Endothelial cell of umbilical vein (primary cell): ENCODE results near the gene TMEM61. TPM values are rescaled to one million over a fixed set of nuclear protein-coding genes. Genes with fewer than 3 reads are reported as not detected.

ENCODE experiments used
- BruUV-seq: library from RNA; stranded (reverse); fragments of 400-500 nt; replicated peaks from 2 replicates; lab custom pipeline; 2021; lab: Mats Ljungman, UMichigan
- CTCF ChIA-PET: fragments of 300-600, 350-600 bp; sonication (Branson Sonifier 250); formaldehyde crosslinking; loops from one replicate; lab custom pipeline; 2021; ENCODE audit warnings: antibody characterized with exemption, inconsistent platforms; lab: Charles Lee
- POLR2A ChIA-PET: fragments of 300-600, 350-600 bp; sonication (Branson Sonifier 250); formaldehyde crosslinking; loops from one replicate; lab custom pipeline; 2021; ENCODE audit warnings: antibody characterized with exemption, inconsistent platforms; lab: Charles Lee
- DNase-seq: peaks from one replicate; pipeline ENCODE4 v3.0.0-alpha.2; 2011; ENCODE audit warnings: low read depth, low spot score
- FAIRE-seq: peaks from 2 replicates; lab custom pipeline; 2011; peaks lifted over from hg19 to GRCh38; lab: Jason Lieb, UNC
- H2AFZ ChIP-seq: 2 replicates; pipeline ENCODE4 v1.6.0; 2012; ENCODE audit warnings: low read depth, low read length, control low read depth, inconsistent platforms
- H3K27ac ChIP-seq: 2 replicates; pipeline ENCODE4 v1.5.1; 2011; ENCODE audit warnings: low read depth, mild to moderate bottlenecking, control low read depth, low read length, moderate library complexity; ENCODE audit not compliant: insufficient read depth
- H3K27me3 ChIP-seq, 2 experiments: 2 replicates each; pipeline versions ENCODE4 v1.6.0 to v1.6.1; 2011; ENCODE audit warnings: low read length in 2 of 2, mixed read lengths in 1 of 2; ENCODE audit not compliant: control insufficient read depth in 2 of 2, insufficient read depth in 2 of 2
- H3K36me3 ChIP-seq, 2 experiments: 2 replicates in 1 of 2; 3 replicates in 1 of 2; pipeline ENCODE4 v1.5.1; 2011; ENCODE audit warnings: low read length in 2 of 2, mild to moderate bottlenecking in 1 of 2, moderate library complexity in 1 of 2; ENCODE audit not compliant: control insufficient read depth in 2 of 2, insufficient read depth in 2 of 2; ENCODE audit errors: extremely low read depth in 1 of 2
- H3K4me1 ChIP-seq: 3 replicates; pipeline ENCODE4 v1.5.1; 2011; ENCODE audit warnings: mild to moderate bottlenecking, low read length; ENCODE audit not compliant: control insufficient read depth, insufficient read depth; ENCODE audit errors: extremely low read depth
- H3K4me2 ChIP-seq: 2 replicates; pipeline ENCODE4 v1.6.1; 2011; ENCODE audit warnings: low read length, control low read depth, mixed read lengths; ENCODE audit not compliant: insufficient read depth
- H3K4me3 ChIP-seq, 3 experiments: fragments of 200-600 bp in 1 of 3; sonication (generic), shearing (Covaris generic) in 1 of 3; replicated peaks in 1 of 3; 2 replicates each; pipeline ENCODE4 v1.5.1; 2011 to 2016; ENCODE audit warnings: control low read depth in 3 of 3, low read length in 3 of 3, mild to moderate bottlenecking in 2 of 3, inconsistent platforms in 1 of 3, low read depth in 1 of 3, moderate library complexity in 1 of 3; ENCODE audit not compliant: insufficient read depth in 1 of 3
- H3K79me2 ChIP-seq: 2 replicates; pipeline ENCODE4 v1.6.0; 2012; ENCODE audit warnings: low read length, inconsistent platforms; ENCODE audit not compliant: control insufficient read depth, insufficient read depth
- H3K9ac ChIP-seq: replicated peaks from 2 replicates; pipeline ENCODE3; 2011; ENCODE audit warnings: low read length, control low read depth; ENCODE audit not compliant: insufficient read depth; ENCODE audit errors: extremely low read depth
- H3K9me1 ChIP-seq: replicated peaks from 3 replicates; pipeline ENCODE4 v1.6.0; 2011; ENCODE audit warnings: mild to moderate bottlenecking, low read length; ENCODE audit not compliant: control insufficient read depth, insufficient read depth; ENCODE audit errors: extremely low read depth
- H3K9me3 ChIP-seq: replicated peaks from 2 replicates; pipeline ENCODE4 v1.5.1; 2012; ENCODE audit warnings: low read length, inconsistent platforms; ENCODE audit not compliant: control insufficient read depth, insufficient read depth
- H4K20me1 ChIP-seq: replicated peaks from 2 replicates; pipeline ENCODE3; 2011; ENCODE audit warnings: mild to moderate bottlenecking, low read length; ENCODE audit not compliant: control insufficient read depth, insufficient read depth; ENCODE audit errors: extremely low read depth
- CTCF ChIP-seq, 2 donors: IDR thresholded peaks; 1 replicate in 1 of 2; 2 replicates in 1 of 2; pipeline ENCODE4 v1.5.1; 2011; ENCODE audit warnings: low read length in 2 of 2, mild to moderate bottlenecking in 2 of 2, moderate library complexity in 2 of 2, control low read depth in 1 of 2, inconsistent platforms in 1 of 2, low read depth in 1 of 2; ENCODE audit not compliant: insufficient read depth in 1 of 2; ENCODE audit errors: extremely low read depth in 1 of 2
- EZH2 ChIP-seq: IDR thresholded peaks from 2 replicates; pipeline ENCODE4 v1.6.1; 2012; ENCODE audit warnings: borderline replicate concordance, low read depth, mild to moderate bottlenecking, moderate library complexity, low read length, inconsistent platforms; ENCODE audit not compliant: severe bottlenecking
- FOS ChIP-seq: IDR thresholded peaks from 2 replicates; pipeline ENCODE4 v1.6.1; 2011; ENCODE audit warnings: mild to moderate bottlenecking, low read length, moderate library complexity, borderline replicate concordance; ENCODE audit not compliant: insufficient read depth
- GATA2 ChIP-seq: IDR thresholded peaks from 2 replicates; pipeline ENCODE4 v1.7.0; 2011; ENCODE audit warnings: low read depth, mild to moderate bottlenecking, moderate library complexity, mixed read lengths, low read length; ENCODE audit not compliant: insufficient read length, insufficient read depth
- JUN ChIP-seq: IDR thresholded peaks from 2 replicates; pipeline ENCODE4 v1.6.1; 2011; ENCODE audit warnings: borderline replicate concordance, low read depth; ENCODE audit not compliant: insufficient read length, insufficient read depth
- MAX ChIP-seq: IDR thresholded peaks from 2 replicates; pipeline ENCODE4 v1.6.1; 2011; ENCODE audit not compliant: insufficient read depth, insufficient read length
- MYC ChIP-seq: IDR thresholded peaks from one replicate; pipeline ENCODE4 v1.6.1; 2011; ENCODE audit warnings: mild to moderate bottlenecking, low read depth, low read length
- POLR2A ChIP-seq: IDR thresholded peaks from 2 replicates; pipeline ENCODE4 v1.6.1; 2012; ENCODE audit warnings: low read depth, mild to moderate bottlenecking, control low read depth, low read length
- POLR2AphosphoS5 ChIP-seq: IDR thresholded peaks from 2 replicates; pipeline ENCODE4 v1.6.1; 2012; ENCODE audit warnings: low read depth, mild to moderate bottlenecking, control low read depth, low read length, moderate library complexity; ENCODE audit not compliant: insufficient read depth
- dilution Hi-C: fragments of 300-500 bp; cut with MboI; formaldehyde crosslinking; loops from one replicate; pipeline ENCODE4 v1.15.0; 2019; ENCODE audit warnings: low sequenced_read_pairs; ENCODE audit not compliant: extremely low pct_ligation_motif_present
- intact Hi-C: fragments of 100-400 bp; cut with micrococcal nuclease; formaldehyde crosslinking; loops from one replicate; pipeline ENCODE4 v1.10.0; 2022
- polyA plus RNA-seq, 4 experiments: library from polyadenylated mRNA; depleted of rRNA in 3 of 4; stranded (reverse) in 3 of 4; unstranded in 1 of 4; fragments of >200 nt; gene quantifications; 2 replicates each; pipeline versions ENCODE4 v1.2.1 to v1.2.3, GENCODE V29; 2011 to 2012; ENCODE audit warnings: missing spikeins in 1 of 4
- total RNA-seq: library from RNA; stranded (reverse); gene quantifications from 2 replicates; pipeline ENCODE4 v1.2.3, GENCODE V29; 2021

Gene TMEM61
- total and polyA plus RNA-seq, 2 donors (not counting 3 experiments of a cell fraction or from before 2014, with no cell fraction given), result not detected

- Histone ChIP-seq H3K9me3 (no peaks in the 10 kb centered on the region), H3K36me3 (no peaks in the 10 kb centered on the region), H3K4me1 (no peaks in the 10 kb centered on the region), H3K4me3 (no peak overlapping the region), H3K9ac (no peak overlapping the region), H2AFZ (no peak overlapping the region), H3K27ac (no peak overlapping the region), H3K9me1 (no peaks in the 10 kb centered on the region), H3K4me2 (no peak overlapping the region), H3K27me3 (peaks cover 0 to 4% of the 10 kb centered on the region in 2 experiments), H4K20me1 (no peaks in the 10 kb centered on the region), H3K79me2 (no peaks in the 10 kb centered on the region)
- CTCF ChIA-PET, result interaction anchor here (0.6 to 25.0 kb wide), 4 partner anchors 12 to 444 kb away, joined by 3 to 918 read pairs (median 4); no protein-coding TSS in a partner anchor
- FAIRE-seq, result no peak
- POLR2A ChIA-PET, result no interaction called here
- no peak for DNase-seq
- dilution Hi-C loops (no loop called here), intact Hi-C loops (no loop called here)
- no TSS peak for BruUV-seq
- TF ChIP-seq EZH2 (no peak), POLR2AphosphoS5 (no peak), FOS (no peak), POLR2A (no peak), JUN (no peak), CTCF (IDR thresholded peaks at IDR 0.05; ENCODE audit: extremely low read depth in 1 of 2, insufficient read depth in 1 of 2, low read depth in 1 of 2, low read length in 2 of 2) (no peak), GATA2 (no peak), MYC (no peak), MAX (no peak)
Observed at GRCh38 chr1:54988975-54989374, 8.5 kb downstream of the TMEM61 start.
